SJSA1 (cell line): Measurements from ENCODE around the gene FAM170A. TPM values are rescaled to one million over a fixed set of nuclear protein-coding genes. Genes with fewer than 3 reads are reported as not detected.

Experiments used
- DNase-seq, 2 experiments: peaks; one replicate each; pipeline ENCODE4 v3.0.0-alpha.2; 2015 to 2020; ENCODE audit warnings: low spot score in 2 of 2, low read depth in 1 of 2
- H3K27ac ChIP-seq: fragments of 250-450 bp; sonication (Bioruptor Pico); 2 replicates; pipeline ENCODE4 v1.5.1; 2020; ENCODE audit warnings: mild to moderate bottlenecking, moderate library complexity
- H3K27me3 ChIP-seq: fragments of 250-450 bp; sonication (Bioruptor Pico); replicated peaks from 2 replicates; pipeline ENCODE4 v1.5.1; 2020; ENCODE audit warnings: mild to moderate bottlenecking, moderate library complexity
- H3K36me3 ChIP-seq: fragments of 250-450 bp; sonication (Bioruptor Pico); 2 replicates; pipeline ENCODE4 v1.5.1; 2020; ENCODE audit warnings: mild to moderate bottlenecking
- H3K4me1 ChIP-seq: fragments of 250-450 bp; sonication (Bioruptor Pico); replicated peaks from 2 replicates; pipeline ENCODE4 v1.6.1; 2021; ENCODE audit warnings: mild to moderate bottlenecking
- H3K4me3 ChIP-seq: fragments of 250-450 bp; sonication (Bioruptor Pico); 2 replicates; pipeline ENCODE4 v1.5.1; 2020; ENCODE audit warnings: mild to moderate bottlenecking
- H3K9me3 ChIP-seq: fragments of 250-450 bp; sonication (Bioruptor Pico); replicated peaks from 2 replicates; pipeline ENCODE4 v1.5.1; 2020; ENCODE audit warnings: mild to moderate bottlenecking
- total RNA-seq: library from RNA; depleted of rRNA; stranded (reverse); fragments of >200 nt; shearing (Covaris generic); gene quantifications from 2 replicates; pipeline ENCODE4 v1.2.3, GENCODE V29; 2014; rRNA removed

Gene FAM170A, protein sequence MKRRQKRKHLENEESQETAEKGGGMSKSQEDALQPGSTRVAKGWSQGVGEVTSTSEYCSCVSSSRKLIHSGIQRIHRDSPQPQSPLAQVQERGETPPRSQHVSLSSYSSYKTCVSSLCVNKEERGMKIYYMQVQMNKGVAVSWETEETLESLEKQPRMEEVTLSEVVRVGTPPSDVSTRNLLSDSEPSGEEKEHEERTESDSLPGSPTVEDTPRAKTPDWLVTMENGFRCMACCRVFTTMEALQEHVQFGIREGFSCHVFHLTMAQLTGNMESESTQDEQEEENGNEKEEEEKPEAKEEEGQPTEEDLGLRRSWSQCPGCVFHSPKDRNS
- total RNA-seq = not detected in 2 replicates

DNA sequence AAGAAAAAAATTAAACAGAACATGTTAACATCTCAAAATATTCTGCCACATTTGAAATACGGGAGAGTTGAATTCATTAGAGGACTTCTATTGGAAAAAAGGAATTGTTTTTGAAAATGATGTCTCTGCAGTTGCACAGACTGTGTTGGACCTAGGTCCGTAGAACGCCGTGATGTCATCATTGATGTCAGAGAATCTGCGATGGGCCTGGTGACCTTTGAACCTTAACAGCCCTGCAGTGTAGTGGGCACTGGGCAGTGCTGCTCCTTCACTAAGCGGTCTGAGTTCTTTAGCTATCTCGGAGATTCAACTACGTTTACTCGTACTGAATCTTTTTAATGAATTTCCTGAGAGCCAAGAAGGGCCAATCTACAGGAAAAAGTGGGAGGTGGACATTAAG, at the start of gene FAM170A:
FAM170A (plus strand) TSS at position 220 of the 400 bp plus-strand sequence. CDS start 211 bp downstream, outside the sequence.
- no peaks in the 10 kb centered on the region for H3K36me3 ChIP-seq
- peaks cover 3% of the 10 kb centered on the region; the same call in 1 of the 2 replicates for H3K9me3 ChIP-seq
- DNase-seq = no peak
- H3K27me3 ChIP-seq = no peaks in the 10 kb centered on the region
- no peaks in the 10 kb centered on the region for H3K4me1 ChIP-seq
- no peak within 1 kb of the TSS for H3K27ac ChIP-seq
- H3K4me3 ChIP-seq = no peak within 1 kb of the TSS

DNA sequence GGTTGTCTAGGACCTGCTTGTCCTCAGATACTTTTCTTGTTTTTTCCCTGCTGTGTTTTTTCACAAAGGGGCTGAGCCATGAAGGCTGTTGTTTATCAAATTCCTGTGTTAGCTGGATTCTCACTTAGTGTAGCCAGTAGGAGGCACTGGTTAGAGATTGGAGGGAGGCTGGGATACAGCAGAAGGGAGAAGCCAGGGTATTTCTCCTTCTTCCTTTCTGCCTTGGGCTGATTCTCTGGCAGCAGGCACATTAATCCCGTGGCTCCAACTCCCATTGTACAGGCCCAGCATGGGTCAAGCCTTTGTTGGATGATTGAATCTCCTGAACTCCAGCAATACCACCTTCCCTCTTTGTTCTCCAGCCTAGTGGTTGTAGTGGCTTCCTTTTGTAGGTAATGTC, 46.4 kb upstream of the FAM170A start:
- Histone ChIP-seq H3K4me1 (no peaks in the 10 kb centered on the region), H3K9me3 (no peaks in the 10 kb centered on the region), H3K36me3 (no peaks in the 10 kb centered on the region), H3K4me3 (no peak overlapping the region), H3K27me3 (no peaks in the 10 kb centered on the region; the same call in none of the 2 replicates), H3K27ac (no peak overlapping the region)
- no peak for DNase-seq

DNA sequence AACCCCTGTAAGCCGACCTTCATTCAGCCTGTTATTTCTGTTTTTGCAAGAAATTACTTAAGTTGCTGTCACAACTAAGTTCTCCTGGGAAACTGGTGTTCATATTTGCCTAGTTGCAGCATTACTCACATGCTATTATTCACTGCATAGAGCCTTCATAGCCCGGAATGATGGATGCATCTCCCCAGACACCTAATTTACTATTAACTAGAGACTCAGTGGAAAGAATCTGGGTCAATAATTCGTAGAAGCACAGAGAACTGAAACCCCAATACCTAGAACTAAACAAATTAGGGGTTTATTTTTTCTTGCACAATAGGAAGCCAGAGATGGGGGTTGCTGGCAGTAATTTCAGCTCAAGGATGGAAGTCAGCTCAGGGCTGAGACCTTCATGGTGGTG, 45.7 kb upstream of the FAM170A start:
- DNase-seq = no peak
- no peaks in the 10 kb centered on the region; the same call in none of the 2 replicates for H3K27me3 ChIP-seq
- H3K4me1 ChIP-seq = no peaks in the 10 kb centered on the region
- H3K27ac ChIP-seq = no peak overlapping the region
- H3K9me3 ChIP-seq = no peaks in the 10 kb centered on the region
- no peaks in the 10 kb centered on the region for H3K36me3 ChIP-seq
- H3K4me3 ChIP-seq = no peak overlapping the region

DNA sequence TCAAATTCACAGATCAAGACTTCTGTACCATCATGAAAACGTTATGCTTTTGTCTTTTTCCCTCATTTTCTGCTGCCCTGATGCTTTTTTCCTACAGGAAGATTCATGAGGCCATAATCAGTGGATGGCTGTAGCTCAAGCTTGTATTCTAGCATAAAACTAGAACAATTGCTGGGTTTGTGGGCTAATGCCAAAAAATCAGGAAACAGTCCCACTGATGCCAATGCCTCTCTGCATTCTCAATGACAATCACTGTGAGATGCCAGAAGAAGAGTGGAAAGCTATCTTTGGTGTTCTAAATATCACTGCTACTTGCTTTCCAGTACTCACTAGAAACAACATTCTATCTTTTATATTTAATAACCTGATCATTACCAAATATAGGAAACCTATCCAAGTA, 33.3 kb upstream of the FAM170A start:
- Histone ChIP-seq H3K4me1 (no peaks in the 10 kb centered on the region), H3K4me3 (no peak overlapping the region), H3K9me3 (no peaks in the 10 kb centered on the region), H3K36me3 (no peaks in the 10 kb centered on the region), H3K27ac (no peak overlapping the region), H3K27me3 (no peaks in the 10 kb centered on the region)
- DNase-seq = no peak

DNA sequence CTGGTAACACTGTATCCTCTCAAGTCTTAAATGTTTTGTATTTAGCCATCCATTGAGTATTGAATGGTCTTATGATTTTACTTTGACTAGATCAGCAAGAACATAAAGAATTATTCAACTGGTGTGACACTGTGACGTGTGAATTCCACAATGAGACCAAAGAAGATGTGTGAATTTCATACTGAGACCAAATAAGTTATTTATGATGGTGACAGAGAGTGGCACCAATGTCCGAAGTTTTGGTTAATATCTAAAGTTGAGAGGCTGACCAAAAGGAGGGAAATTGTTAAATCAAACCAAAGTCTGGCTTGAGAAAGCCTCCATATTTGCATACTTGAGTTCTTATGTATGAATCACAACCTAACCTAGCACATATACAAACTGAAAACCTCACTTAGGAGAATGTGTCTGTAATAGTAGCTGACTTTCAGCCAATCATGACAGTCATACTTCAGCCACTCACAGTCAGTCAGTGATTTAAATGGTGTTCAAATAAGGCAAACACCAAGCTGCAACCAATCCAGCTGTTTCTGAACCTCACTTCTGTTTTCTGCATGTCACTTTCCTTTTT, 31.5 kb upstream of the FAM170A start:
- DNase-seq = no peak
- H3K27ac ChIP-seq = no peak overlapping the region
- no peaks in the 10 kb centered on the region for H3K9me3 ChIP-seq
- H3K36me3 ChIP-seq = no peaks in the 10 kb centered on the region
- no peaks in the 10 kb centered on the region for H3K4me1 ChIP-seq
- no peaks in the 10 kb centered on the region for H3K27me3 ChIP-seq
- no peak overlapping the region for H3K4me3 ChIP-seq

DNA sequence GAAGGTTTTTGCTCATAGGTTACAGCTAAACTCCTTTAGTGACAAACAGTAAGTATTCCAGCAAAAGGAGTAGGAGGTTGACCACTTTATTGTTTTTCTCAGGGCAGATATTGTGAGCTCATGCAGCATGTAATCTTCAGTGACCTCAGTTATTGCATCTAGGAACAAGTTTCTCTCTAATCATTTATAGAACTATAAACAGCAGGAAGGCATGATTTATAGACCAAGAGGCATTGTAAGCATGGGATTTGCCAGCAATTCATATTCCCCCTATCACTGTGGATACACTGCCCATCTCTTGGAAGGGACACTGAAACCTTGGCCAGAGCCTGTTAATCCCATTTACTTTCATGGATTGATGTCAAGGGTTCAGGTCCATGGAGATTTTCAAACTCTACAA, 15.4 kb upstream of the FAM170A start:
- no peaks in the 10 kb centered on the region for H3K36me3 ChIP-seq
- no peaks in the 10 kb centered on the region for H3K27me3 ChIP-seq
- DNase-seq = no peak
- H3K4me3 ChIP-seq = no peak overlapping the region
- H3K9me3 ChIP-seq = no peaks in the 10 kb centered on the region
- no peak overlapping the region for H3K27ac ChIP-seq
- no peaks in the 10 kb centered on the region for H3K4me1 ChIP-seq

DNA sequence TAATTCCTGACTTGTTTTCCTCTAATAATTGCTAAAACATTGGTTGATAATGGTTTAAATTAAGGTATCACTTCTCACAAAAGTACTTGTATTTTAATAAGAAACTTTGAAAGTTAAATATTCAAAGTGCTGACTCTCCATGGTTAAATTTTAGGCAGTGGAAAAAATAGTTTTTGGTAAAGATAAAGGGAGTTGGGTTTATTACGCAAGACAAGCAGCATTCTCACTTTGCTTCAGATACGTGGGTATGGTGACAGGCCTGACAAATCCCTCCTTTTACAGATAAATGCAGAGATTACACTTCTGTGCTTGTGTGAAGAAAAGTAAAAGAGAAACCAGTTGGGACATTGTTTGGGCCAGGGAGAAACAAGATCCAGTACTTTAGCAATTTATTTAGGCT, 14.5 kb upstream of the FAM170A start:
- H3K9me3 ChIP-seq = no peaks in the 10 kb centered on the region
- no peaks in the 10 kb centered on the region for H3K36me3 ChIP-seq
- no peak overlapping the region for H3K27ac ChIP-seq
- H3K4me3 ChIP-seq = no peak overlapping the region
- no peaks in the 10 kb centered on the region for H3K27me3 ChIP-seq
- no peak for DNase-seq
- no peaks in the 10 kb centered on the region for H3K4me1 ChIP-seq

DNA sequence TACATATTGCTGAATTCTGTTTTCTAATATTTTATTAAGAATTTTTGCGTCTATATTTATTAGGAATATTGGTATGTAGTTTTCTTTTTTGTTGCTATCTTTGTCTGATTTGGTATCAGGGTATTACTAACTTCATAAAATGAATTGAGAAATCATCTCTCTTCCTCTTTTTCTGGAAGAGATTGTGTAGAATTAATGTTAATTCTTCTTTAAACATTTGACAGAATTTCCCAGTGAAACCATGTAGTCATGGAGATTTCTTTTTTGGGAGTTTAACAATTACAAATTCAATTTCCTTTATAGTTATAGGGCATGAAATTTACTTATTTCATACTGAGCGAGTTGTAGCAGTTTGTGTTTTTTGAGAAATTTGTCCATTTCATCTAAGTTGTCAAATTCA, 3.3 kb upstream of the FAM170A start:
- Histone ChIP-seq H3K27ac (no peak overlapping the region), H3K4me1 (no peaks in the 10 kb centered on the region), H3K9me3 (no peaks in the 10 kb centered on the region), H3K4me3 (no peak overlapping the region), H3K27me3 (no peaks in the 10 kb centered on the region), H3K36me3 (no peaks in the 10 kb centered on the region)
- no peak for DNase-seq

DNA sequence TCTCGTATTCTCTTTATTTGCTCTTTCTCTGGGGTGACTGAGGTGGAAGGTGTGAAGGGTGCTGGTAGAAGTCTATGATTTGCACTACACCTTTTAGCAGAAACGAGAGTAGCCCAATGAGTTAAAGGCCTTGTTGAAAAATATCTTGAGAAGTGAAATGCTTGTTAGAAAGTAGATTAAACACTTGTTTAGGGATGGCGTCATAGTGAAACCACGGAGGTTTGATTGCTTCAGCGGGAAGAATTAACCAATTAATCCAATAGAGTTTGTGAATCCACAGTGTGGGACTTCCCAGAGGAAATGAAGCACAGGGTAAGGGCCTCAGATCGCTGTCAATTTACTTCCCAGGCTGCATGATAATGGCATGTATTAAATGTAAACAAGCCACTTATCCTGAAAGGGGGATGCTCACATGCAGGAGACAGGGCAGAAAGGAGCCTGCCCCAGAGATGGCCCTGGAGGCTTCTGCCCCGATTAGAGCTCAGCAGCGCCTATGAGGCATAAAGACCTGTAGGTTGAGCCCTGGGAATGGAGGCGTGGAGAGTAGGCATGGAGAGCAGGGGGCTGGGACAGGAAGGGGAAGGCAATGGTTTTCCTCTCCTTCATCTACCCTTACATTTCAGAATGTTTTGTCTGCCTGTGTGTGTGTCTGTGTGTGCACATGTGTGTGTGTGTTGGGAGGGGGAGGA, 1.5 kb downstream of the FAM170A start:
- Histone ChIP-seq H3K9me3 (peaks cover 3% of the 10 kb centered on the region; the same call in 1 of the 2 replicates), H3K4me1 (no peaks in the 10 kb centered on the region), H3K36me3 (no peaks in the 10 kb centered on the region), H3K27ac (no peak overlapping the region), H3K4me3 (no peak overlapping the region), H3K27me3 (no peaks in the 10 kb centered on the region)
- DNase-seq = no peak

DNA sequence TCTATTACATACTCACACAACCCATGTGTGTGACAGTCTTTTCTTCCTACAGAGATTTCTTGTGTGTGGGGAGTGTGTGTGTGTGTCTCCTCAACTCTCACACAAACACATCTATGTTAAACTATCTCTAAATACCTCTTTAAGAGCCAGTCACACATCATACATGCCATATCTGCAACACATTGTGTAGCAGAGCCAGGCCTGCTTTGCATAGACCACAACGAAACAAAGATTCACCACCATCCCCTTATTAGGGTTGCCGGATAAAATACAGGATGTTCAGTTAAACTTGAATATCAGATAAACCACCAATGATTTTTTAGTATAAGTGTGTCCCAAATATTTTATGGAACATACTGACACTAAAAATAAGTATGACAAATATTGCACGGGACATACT, 2.3 kb downstream of the FAM170A start:
- DNase-seq = no peak
- peaks cover 3% of the 10 kb centered on the region; the same call in 1 of the 2 replicates for H3K9me3 ChIP-seq
- H3K4me1 ChIP-seq = no peaks in the 10 kb centered on the region
- H3K4me3 ChIP-seq = no peak overlapping the region
- H3K27ac ChIP-seq = no peak overlapping the region
- no peaks in the 10 kb centered on the region for H3K36me3 ChIP-seq
- H3K27me3 ChIP-seq = no peaks in the 10 kb centered on the region

DNA sequence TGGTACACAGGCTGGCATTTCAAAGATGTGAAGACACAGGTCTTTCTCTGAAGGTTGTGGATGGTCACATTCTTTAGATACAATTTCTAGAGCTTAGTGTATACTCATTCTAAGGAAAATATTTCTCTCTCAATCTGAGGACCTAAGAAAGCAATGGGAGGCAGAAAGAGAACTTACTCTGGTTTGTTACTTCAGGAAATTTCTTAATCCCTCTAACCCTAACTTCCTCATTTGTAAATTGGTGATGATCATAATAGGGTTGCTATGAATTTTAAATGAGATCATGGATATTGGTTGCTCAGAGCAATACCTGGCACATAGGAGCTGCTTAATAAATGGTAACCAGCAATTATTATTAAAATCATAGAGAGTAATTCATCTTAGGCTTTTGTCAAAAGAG, 22.1 kb downstream of the FAM170A start:
- no peaks in the 10 kb centered on the region for H3K36me3 ChIP-seq

DNA sequence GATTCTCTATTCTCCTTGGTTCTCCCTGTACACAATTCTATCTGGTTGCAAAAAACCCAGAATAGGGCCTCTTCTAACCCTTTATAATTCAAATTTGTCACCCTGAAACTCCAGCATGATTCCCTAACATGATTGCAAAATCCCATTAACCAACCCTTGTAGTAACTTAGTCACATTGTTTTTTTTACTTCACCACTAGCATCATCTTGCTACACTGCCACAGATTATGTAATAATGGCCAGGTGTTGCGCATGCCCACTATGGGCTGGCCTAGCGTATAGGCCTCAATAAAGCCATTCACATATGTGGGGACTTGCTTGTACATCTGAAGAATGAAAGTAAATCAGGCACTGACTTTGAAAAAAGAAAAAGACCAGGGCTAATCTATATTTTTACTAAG, 25.7 kb downstream of the FAM170A start:
- Histone ChIP-seq H3K27ac (no peak overlapping the region), H3K9me3 (no peaks in the 10 kb centered on the region), H3K27me3 (no peaks in the 10 kb centered on the region), H3K36me3 (no peaks in the 10 kb centered on the region), H3K4me1 (no peaks in the 10 kb centered on the region), H3K4me3 (no peak overlapping the region)
- no peak for DNase-seq

More for the DNA sequence above, 22.1 kb downstream of the FAM170A start:
- H3K27ac ChIP-seq = no peak overlapping the region
- no peaks in the 10 kb centered on the region for H3K9me3 ChIP-seq
- no peaks in the 10 kb centered on the region; the same call in 1 of the 2 replicates for H3K27me3 ChIP-seq
- no peaks in the 10 kb centered on the region for H3K4me1 ChIP-seq
- no peak overlapping the region for H3K4me3 ChIP-seq
- DNase-seq = no peak

DNA sequence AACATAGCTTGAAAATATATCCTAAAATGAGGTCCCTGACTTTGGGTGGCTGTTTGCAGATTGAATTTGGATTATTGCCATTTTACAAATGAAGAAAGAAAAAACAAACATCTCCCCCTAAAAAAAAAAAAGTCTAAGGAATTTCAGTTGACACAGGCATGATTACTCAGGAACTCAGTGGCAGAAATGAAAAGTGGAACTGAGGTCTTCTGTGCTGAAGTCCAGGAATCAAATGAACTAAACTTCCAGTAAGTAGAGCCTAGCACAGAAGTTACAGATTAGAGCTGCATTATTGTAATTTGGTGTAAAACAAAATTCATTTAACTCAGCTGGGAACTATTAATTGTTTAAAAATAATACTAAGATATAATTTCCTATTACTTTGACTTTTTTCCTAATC, 26.7 kb downstream of the FAM170A start:
- Histone ChIP-seq H3K9me3 (no peaks in the 10 kb centered on the region), H3K4me1 (no peaks in the 10 kb centered on the region), H3K36me3 (no peaks in the 10 kb centered on the region), H3K27me3 (no peaks in the 10 kb centered on the region), H3K4me3 (no peak overlapping the region), H3K27ac (no peak overlapping the region)
- no peak for DNase-seq

DNA sequence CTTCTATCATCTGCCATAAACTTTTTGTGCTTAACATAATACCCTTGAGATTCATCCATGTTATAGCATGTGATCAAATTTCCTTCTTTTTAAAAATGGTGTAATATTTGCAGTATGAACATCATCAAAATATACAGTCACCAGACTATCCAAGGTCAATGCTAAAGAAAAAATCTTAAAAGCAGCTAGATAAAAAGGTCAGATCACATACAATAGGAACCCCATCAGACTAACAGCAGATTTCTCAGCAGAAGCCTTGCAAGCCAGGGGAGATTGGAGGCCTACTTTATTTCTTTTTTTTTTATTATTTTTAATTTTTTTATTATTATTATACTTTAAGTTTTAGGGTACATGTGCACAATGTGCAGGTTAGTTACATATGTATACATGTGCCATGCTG, 37.2 kb downstream of the FAM170A start:
- H3K9me3 ChIP-seq = no peaks in the 10 kb centered on the region; the same call in 1 of the 2 replicates
- H3K4me3 ChIP-seq = no peak overlapping the region
- H3K36me3 ChIP-seq = no peaks in the 10 kb centered on the region
- no peaks in the 10 kb centered on the region for H3K27me3 ChIP-seq
- H3K27ac ChIP-seq = no peak overlapping the region
- no peaks in the 10 kb centered on the region for H3K4me1 ChIP-seq
- DNase-seq = no peak
